Liver (tissue), 9 donors: ENCODE data around the gene PPP2R2D. TPM values are rescaled to one million over a fixed set of nuclear protein-coding genes. Genes with fewer than 3 reads are reported as not detected.

Source experiments
- DNase-seq: peaks from one replicate; pipeline ENCODE4 v3.0.0-alpha.2; 2017; ENCODE audit warnings: low spot score
- H3K27ac ChIP-seq, 2 donors: one replicate each; pipeline ENCODE4 v1.7.0; 2013; ENCODE audit warnings: inconsistent platforms in 2 of 2, low read length in 2 of 2, control low read depth in 1 of 2, low read depth in 1 of 2, mild to moderate bottlenecking in 1 of 2
- H3K27me3 ChIP-seq, 4 donors: one replicate each; pipeline versions ENCODE4 v1.6.1 to v1.7.0; 2013; ENCODE audit warnings: low read length in 3 of 4, inconsistent platforms in 1 of 4, mild to moderate bottlenecking in 1 of 4, moderate library complexity in 1 of 4; ENCODE audit not compliant: control insufficient read depth in 4 of 4, insufficient read depth in 4 of 4
- H3K36me3 ChIP-seq, 4 donors: one replicate each; pipeline versions ENCODE4 v1.6.1 to v1.7.0; 2013; ENCODE audit warnings: low read length in 3 of 4, mild to moderate bottlenecking in 3 of 4, low read depth in 1 of 4, moderate library complexity in 1 of 4; ENCODE audit not compliant: control insufficient read depth in 4 of 4, insufficient read depth in 3 of 4
- H3K4me1 ChIP-seq, 4 donors: one replicate each; pipeline versions ENCODE4 v1.6.1 to v1.7.0; 2013; ENCODE audit warnings: low read length in 3 of 4, mild to moderate bottlenecking in 3 of 4, moderate library complexity in 1 of 4; ENCODE audit not compliant: control insufficient read depth in 4 of 4, insufficient read depth in 4 of 4
- H3K4me3 ChIP-seq, 3 donors: one replicate each; pipeline versions ENCODE4 v1.6.1 to v1.7.0; 2013; ENCODE audit warnings: low read length in 3 of 3, control low read depth in 1 of 3, low read depth in 1 of 3, mild to moderate bottlenecking in 1 of 3
- H3K9ac ChIP-seq, 2 donors: one replicate each; pipeline ENCODE4 v1.7.0; 2013; ENCODE audit warnings: low read length in 2 of 2, mild to moderate bottlenecking in 2 of 2, moderate library complexity in 2 of 2, control low read depth in 1 of 2, low read depth in 1 of 2
- H3K9me3 ChIP-seq, 4 donors: one replicate each; pipeline versions ENCODE4 v1.6.1 to v1.7.0; 2013; ENCODE audit warnings: low read length in 3 of 4; ENCODE audit not compliant: control insufficient read depth in 4 of 4
- EGR1 ChIP-seq, 2 donors: IDR thresholded peaks; 2 replicates each; pipeline ENCODE4 v1.6.1; 2016 to 2018; ENCODE audit warnings: antibody characterized with exemption in 2 of 2, low read depth in 2 of 2
- GABPA ChIP-seq, 2 donors: IDR thresholded peaks in 1 of 2; conservative IDR thresholded peaks in 1 of 2; 2 replicates each; pipeline ENCODE4 v1.6.1; 2016; ENCODE audit warnings: antibody characterized with exemption in 2 of 2, mild to moderate bottlenecking in 1 of 2, moderate library complexity in 1 of 2
- HNF4A ChIP-seq, 2 donors: conservative IDR thresholded peaks; 2 replicates each; pipeline ENCODE4 v1.6.1; 2016; ENCODE audit warnings: antibody characterized with exemption in 2 of 2, mild to moderate bottlenecking in 2 of 2
- HNF4G ChIP-seq: IDR thresholded peaks from 2 replicates; pipeline ENCODE4 v1.6.1; 2016; ENCODE audit warnings: antibody characterized with exemption
- JUND ChIP-seq, 2 donors: IDR thresholded peaks; 2 replicates each; pipeline ENCODE4 v1.6.1; 2016; ENCODE audit warnings: antibody characterized with exemption in 2 of 2
- MAX ChIP-seq: IDR thresholded peaks from 2 replicates; pipeline ENCODE4 v1.6.1; 2016; ENCODE audit warnings: antibody characterized with exemption
- NR2F2 ChIP-seq: IDR thresholded peaks from 2 replicates; pipeline ENCODE4 v1.6.1; 2016; ENCODE audit warnings: antibody characterized with exemption
- RAD21 ChIP-seq, 2 donors: IDR thresholded peaks; 2 replicates each; pipeline ENCODE4 v1.6.1; 2016; ENCODE audit warnings: antibody characterized with exemption in 2 of 2, mild to moderate bottlenecking in 2 of 2
- REST ChIP-seq: IDR thresholded peaks from 2 replicates; pipeline ENCODE4 v1.6.1; 2016; ENCODE audit warnings: antibody characterized with exemption, mild to moderate bottlenecking
- RXRA ChIP-seq, 2 donors: IDR thresholded peaks; 2 replicates each; pipeline ENCODE4 v1.6.1; 2017 to 2018; ENCODE audit warnings: antibody characterized with exemption in 2 of 2, mild to moderate bottlenecking in 1 of 2
- SP1 ChIP-seq: IDR thresholded peaks from 2 replicates; pipeline ENCODE4 v1.6.1; 2018; ENCODE audit warnings: antibody characterized with exemption, mild to moderate bottlenecking
- TAF1 ChIP-seq: conservative IDR thresholded peaks from 2 replicates; pipeline ENCODE4 v1.6.1; 2016; ENCODE audit warnings: antibody characterized with exemption, mild to moderate bottlenecking
- YY1 ChIP-seq: IDR thresholded peaks from 2 replicates; pipeline ENCODE4 v1.6.1; 2016; ENCODE audit warnings: antibody characterized with exemption, mild to moderate bottlenecking
- ZBTB33 ChIP-seq: IDR thresholded peaks from 2 replicates; pipeline ENCODE4 v1.6.1; 2016; ENCODE audit warnings: antibody characterized with exemption
- WGBS: extraction: QIAGEN DNeasy Blood & Tissue Kit; methylation state at CpG from one replicate; pipeline ENCODE4 v1.1.7; 2013; 5-methylcytosine and 5-hydroxymethylcytosine counted together
- polyA plus RNA-seq, 2 donors: library from polyadenylated mRNA; stranded (reverse) in 1 of 2; unstranded in 1 of 2; fragments of 200-250 nt in 1 of 2; fragments of >200 nt in 1 of 2; fragmentation: Nextera tagmentation in 1 of 2; extraction: Ambion mirVana in 1 of 2; gene quantifications; one replicate each; pipeline versions ENCODE4 v1.2.1 to v1.2.3, GENCODE V29; 2013 to 2015
- total RNA-seq, 2 donors: library from RNA; depleted of rRNA; stranded (reverse); fragments of >200 nt; gene quantifications; one replicate each; pipeline ENCODE4 v1.2.3, GENCODE V29; 2014
- TF ChIP-seq, protein P1 (sequence below): IDR thresholded peaks from 2 replicates; pipeline ENCODE4 v1.6.1; 2016; ENCODE audit warnings: antibody characterized with exemption
- donor health status: healthy.
- donor health status: healthy.
- donor health status: healthy.
- donor health status: healthy.
- donor health status: healthy.

The PPP2R2D gene
- total and polyA plus RNA-seq, 4 donors, result 5.9 to 20.5 (median 14.3) TPM

DNA sequence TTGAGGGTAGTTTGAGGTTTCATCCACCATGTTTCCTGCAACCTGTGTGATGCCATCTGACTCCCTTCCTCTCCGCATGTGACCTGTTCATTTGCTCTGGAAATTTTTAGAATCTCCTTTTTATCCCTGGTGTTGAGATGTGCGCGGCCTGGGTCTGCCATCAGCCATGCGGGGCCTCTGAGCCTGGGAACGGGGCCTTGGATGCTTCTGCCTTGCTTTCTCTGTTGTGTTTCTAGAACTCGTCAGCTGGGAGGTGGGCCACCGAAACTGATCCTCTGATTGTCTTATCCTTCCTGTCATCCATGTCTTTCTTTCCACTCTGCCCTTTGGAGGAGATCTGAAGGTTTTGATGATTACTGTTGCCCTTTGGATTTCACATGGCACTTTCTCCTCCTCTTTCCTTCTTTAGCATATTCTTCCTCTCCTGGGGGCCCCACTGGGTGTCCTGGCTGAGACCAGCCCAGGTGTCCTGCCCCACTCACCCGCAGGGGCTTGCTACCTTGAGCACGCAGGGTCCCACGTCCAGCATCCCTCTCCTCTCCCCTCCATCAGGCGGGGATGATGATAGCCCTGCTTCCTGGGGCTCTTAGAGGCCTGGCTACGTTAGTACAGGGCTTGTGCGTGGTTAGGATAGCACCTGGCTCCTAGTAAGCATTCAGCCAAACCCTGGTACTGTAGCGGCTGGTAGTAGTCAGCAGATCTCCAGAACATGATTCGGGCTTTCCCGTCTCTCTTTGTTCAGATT, 29.9 kb downstream of the PPP2R2D start:
- no peak overlapping the region for H3K4me3 ChIP-seq
- 97% methylated on average over 16 of the region's 16 CpGs for WGBS
- no peak overlapping the region for H3K27ac ChIP-seq
- H3K4me1 ChIP-seq, result peaks cover 0 to 14% (median 10%) of the 10 kb centered on the region in 4 donors
- no peak overlapping the region for H3K9ac ChIP-seq
- TF ChIP-seq EGR1 (IDR thresholded peaks at IDR 0.05; ENCODE audit: low read depth in 2 of 2), result no peak
- no peak for TF ChIP-seq RAD21 (IDR thresholded peaks at IDR 0.05)
- no peaks in the 10 kb centered on the region for H3K27me3 ChIP-seq
- no peaks in the 10 kb centered on the region for H3K9me3 ChIP-seq
- DNase-seq, result no peak
- peaks cover 0 to 13% (median 3%) of the 10 kb centered on the region in 4 donors for H3K36me3 ChIP-seq

- no peaks in the 10 kb centered on the region for H3K9me3 ChIP-seq
- no peak for TF ChIP-seq MAX
- no peak for TF ChIP-seq GABPA (IDR thresholded peaks at IDR 0.05 in 1 of 2, conservative IDR thresholded peaks at IDR 0.05 in 1 of 2)
- no peak for TF ChIP-seq YY1
- TF ChIP-seq REST, result no peak
- no peak for TF ChIP-seq HNF4A (conservative IDR thresholded peaks at IDR 0.05)
- TF ChIP-seq RXRA (IDR thresholded peaks at IDR 0.05), result no peak
- TF ChIP-seq ZBTB33, result no peak
- no peak for TF ChIP-seq EGR1 (IDR thresholded peaks at IDR 0.05; ENCODE audit: low read depth in 2 of 2)
- no peak for TF ChIP-seq RAD21 (IDR thresholded peaks at IDR 0.05)
- TF ChIP-seq, protein P1, sequence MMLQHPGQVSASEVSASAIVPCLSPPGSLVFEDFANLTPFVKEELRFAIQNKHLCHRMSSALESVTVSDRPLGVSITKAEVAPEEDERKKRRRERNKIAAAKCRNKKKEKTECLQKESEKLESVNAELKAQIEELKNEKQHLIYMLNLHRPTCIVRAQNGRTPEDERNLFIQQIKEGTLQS, result no peak
- TF ChIP-seq NR2F2, result no peak
- no peak for TF ChIP-seq SP1
- no peak for TF ChIP-seq TAF1
- no peak for TF ChIP-seq JUND (IDR thresholded peaks at IDR 0.05)
- TF ChIP-seq HNF4G, result no peak
- H3K9ac ChIP-seq, result no peak overlapping the region
- no peak overlapping the region for H3K27ac ChIP-seq
- H3K36me3 ChIP-seq, result peaks cover 0 to 17% (median 5%) of the 10 kb centered on the region in 4 donors
- 95% methylated on average over 13 of the region's 13 CpGs for WGBS
- H3K4me3 ChIP-seq, result no peak overlapping the region
- no peaks in the 10 kb centered on the region for H3K27me3 ChIP-seq
- H3K4me1 ChIP-seq, result peaks cover 0 to 14% (median 10%) of the 10 kb centered on the region in 4 donors
- no peak for DNase-seq
Measured at GRCh38 chr10:131931981-131932380, 31.2 kb downstream of the PPP2R2D start.
